Tibial nerve (tissue), 3 donors: ENCODE measurements around the gene PKP1.

Experiments
- POLR2A ChIP-seq, 2 donors: fragments of 450-650 bp; IDR thresholded peaks; one replicate each; pipeline ENCODE4 v1.6.1; 2017; ENCODE audit warnings: antibody characterized with exemption in 2 of 2, mild to moderate bottlenecking in 2 of 2, moderate library complexity in 2 of 2
- TF ChIP-seq, protein P1 (sequence below), 5 experiments: fragments of 200-600 bp in 3 of 5; fragments of 450-650 bp in 2 of 5; sonication (generic) in 3 of 5; IDR thresholded peaks; one replicate each; pipeline ENCODE4 v1.5.1; 2016 to 2019; ENCODE audit warnings: antibody characterized with exemption in 5 of 5, mild to moderate bottlenecking in 3 of 5, moderate library complexity in 2 of 5

DNA sequence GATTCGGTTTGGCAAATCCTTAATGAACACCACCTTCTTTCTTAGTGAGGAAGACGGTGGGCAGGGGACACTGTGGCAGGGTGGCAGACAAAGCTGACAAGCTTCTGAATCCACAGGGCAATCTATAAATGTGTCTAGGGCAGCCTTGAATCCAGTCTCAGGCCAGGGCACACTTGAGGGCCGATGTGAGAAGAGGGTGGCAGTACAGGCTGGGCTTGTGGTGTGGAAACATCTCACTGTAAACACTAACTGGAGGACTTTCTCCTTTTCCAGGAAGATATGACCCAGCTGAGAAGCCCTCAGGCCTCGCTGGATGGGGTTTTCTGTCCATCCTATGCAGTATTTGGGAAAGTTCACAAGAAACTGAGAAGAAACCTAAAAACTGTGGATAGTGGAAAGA, 46.5 kb downstream of the PKP1 start:
- no peak for TF ChIP-seq POLR2A (IDR thresholded peaks at IDR 0.05)
- TF ChIP-seq, protein P1, sequence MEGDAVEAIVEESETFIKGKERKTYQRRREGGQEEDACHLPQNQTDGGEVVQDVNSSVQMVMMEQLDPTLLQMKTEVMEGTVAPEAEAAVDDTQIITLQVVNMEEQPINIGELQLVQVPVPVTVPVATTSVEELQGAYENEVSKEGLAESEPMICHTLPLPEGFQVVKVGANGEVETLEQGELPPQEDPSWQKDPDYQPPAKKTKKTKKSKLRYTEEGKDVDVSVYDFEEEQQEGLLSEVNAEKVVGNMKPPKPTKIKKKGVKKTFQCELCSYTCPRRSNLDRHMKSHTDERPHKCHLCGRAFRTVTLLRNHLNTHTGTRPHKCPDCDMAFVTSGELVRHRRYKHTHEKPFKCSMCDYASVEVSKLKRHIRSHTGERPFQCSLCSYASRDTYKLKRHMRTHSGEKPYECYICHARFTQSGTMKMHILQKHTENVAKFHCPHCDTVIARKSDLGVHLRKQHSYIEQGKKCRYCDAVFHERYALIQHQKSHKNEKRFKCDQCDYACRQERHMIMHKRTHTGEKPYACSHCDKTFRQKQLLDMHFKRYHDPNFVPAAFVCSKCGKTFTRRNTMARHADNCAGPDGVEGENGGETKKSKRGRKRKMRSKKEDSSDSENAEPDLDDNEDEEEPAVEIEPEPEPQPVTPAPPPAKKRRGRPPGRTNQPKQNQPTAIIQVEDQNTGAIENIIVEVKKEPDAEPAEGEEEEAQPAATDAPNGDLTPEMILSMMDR (IDR thresholded peaks at IDR 0.05) = no peak
